Right atrium auricular region (tissue), 2 donors: ENCODE measurements around the gene ANP32B. TPM values are rescaled to one million over a fixed set of nuclear protein-coding genes. Genes with fewer than 3 reads are reported as not detected.
A peak's percentile ranks its signal among the peaks of the same experiment; 100 is the strongest.

Experiments used
- DNase-seq: peaks from one replicate; pipeline ENCODE4 v3.0.0-alpha.2; 2019; ENCODE audit warnings: low spot score
- H3K27ac ChIP-seq, 2 donors: fragments of 200-600 bp; sonication (generic); 1 replicate in 1 of 2; 2 replicates in 1 of 2; pipeline ENCODE4 v1.5.1; 2016 to 2019
- H3K27me3 ChIP-seq, 2 donors: fragments of 200-600 bp; sonication (generic); one replicate each; pipeline versions ENCODE4 v1.5.1 to v1.6.0; 2017 to 2019
- H3K36me3 ChIP-seq: fragments of 200-600 bp; sonication (generic); one replicate; pipeline ENCODE4 v1.5.1; 2016
- H3K4me1 ChIP-seq, 2 donors: fragments of 200-600 bp; sonication (generic); one replicate each; pipeline versions ENCODE4 v1.5.1 to v1.6.0; 2017 to 2019
- H3K4me3 ChIP-seq, 2 donors: fragments of 200-600 bp; sonication (generic); 1 replicate in 1 of 2; 2 replicates in 1 of 2; pipeline ENCODE4 v1.5.1; 2017 to 2019; ENCODE audit warnings: mild to moderate bottlenecking in 1 of 2, moderate library complexity in 1 of 2
- H3K9me3 ChIP-seq, 2 donors: fragments of 200-600 bp; sonication (generic); one replicate each; pipeline ENCODE4 v1.5.1; 2019
- total RNA-seq, 2 donors: library from RNA; depleted of rRNA; stranded (reverse); fragments of >200 nt; gene quantifications; one replicate each; pipeline ENCODE4 v1.1.0, GENCODE V29; 2016
- TF ChIP-seq, protein P1 (sequence below), 2 donors: fragments of 200-600 bp; sonication (generic); IDR thresholded peaks; one replicate each; pipeline ENCODE4 v1.5.1; 2019; ENCODE audit warnings: antibody characterized with exemption in 2 of 2

Gene ANP32B
- total RNA-seq, 2 donors from 2014 or later, result 19.5 to 26.8 TPM

DNA sequence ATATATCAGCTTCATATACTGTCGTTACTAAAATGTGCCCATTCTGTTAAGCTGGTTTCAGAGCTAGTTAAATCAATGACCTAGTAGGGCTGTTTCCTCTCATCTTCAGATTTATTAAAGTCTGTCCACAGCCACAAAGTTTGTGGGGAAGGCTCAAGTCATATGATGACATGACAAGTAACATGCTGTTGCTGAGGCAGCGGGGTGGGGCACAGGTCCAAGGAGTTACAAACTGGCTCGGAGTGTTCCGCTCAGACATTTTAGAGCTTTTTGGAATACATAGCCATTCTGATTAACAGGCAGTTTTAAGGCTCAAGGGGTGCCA lies 2.7 kb upstream of the ANP32B start:
- H3K4me3 ChIP-seq, result no peak overlapping the region
- no peaks in the 10 kb centered on the region for H3K9me3 ChIP-seq
- TF ChIP-seq, protein P1, sequence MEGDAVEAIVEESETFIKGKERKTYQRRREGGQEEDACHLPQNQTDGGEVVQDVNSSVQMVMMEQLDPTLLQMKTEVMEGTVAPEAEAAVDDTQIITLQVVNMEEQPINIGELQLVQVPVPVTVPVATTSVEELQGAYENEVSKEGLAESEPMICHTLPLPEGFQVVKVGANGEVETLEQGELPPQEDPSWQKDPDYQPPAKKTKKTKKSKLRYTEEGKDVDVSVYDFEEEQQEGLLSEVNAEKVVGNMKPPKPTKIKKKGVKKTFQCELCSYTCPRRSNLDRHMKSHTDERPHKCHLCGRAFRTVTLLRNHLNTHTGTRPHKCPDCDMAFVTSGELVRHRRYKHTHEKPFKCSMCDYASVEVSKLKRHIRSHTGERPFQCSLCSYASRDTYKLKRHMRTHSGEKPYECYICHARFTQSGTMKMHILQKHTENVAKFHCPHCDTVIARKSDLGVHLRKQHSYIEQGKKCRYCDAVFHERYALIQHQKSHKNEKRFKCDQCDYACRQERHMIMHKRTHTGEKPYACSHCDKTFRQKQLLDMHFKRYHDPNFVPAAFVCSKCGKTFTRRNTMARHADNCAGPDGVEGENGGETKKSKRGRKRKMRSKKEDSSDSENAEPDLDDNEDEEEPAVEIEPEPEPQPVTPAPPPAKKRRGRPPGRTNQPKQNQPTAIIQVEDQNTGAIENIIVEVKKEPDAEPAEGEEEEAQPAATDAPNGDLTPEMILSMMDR (IDR thresholded peaks at IDR 0.05), result no peak
- DNase-seq, result peak; percentile 80
- H3K4me1 ChIP-seq, result peaks cover 0 to 35% of the 10 kb centered on the region in 2 donors
- no peaks in the 10 kb centered on the region for H3K36me3 ChIP-seq
- peak overlapping the region; percentile 73 to 78 for H3K27ac ChIP-seq
- H3K27me3 ChIP-seq, result no peaks in the 10 kb centered on the region

DNA sequence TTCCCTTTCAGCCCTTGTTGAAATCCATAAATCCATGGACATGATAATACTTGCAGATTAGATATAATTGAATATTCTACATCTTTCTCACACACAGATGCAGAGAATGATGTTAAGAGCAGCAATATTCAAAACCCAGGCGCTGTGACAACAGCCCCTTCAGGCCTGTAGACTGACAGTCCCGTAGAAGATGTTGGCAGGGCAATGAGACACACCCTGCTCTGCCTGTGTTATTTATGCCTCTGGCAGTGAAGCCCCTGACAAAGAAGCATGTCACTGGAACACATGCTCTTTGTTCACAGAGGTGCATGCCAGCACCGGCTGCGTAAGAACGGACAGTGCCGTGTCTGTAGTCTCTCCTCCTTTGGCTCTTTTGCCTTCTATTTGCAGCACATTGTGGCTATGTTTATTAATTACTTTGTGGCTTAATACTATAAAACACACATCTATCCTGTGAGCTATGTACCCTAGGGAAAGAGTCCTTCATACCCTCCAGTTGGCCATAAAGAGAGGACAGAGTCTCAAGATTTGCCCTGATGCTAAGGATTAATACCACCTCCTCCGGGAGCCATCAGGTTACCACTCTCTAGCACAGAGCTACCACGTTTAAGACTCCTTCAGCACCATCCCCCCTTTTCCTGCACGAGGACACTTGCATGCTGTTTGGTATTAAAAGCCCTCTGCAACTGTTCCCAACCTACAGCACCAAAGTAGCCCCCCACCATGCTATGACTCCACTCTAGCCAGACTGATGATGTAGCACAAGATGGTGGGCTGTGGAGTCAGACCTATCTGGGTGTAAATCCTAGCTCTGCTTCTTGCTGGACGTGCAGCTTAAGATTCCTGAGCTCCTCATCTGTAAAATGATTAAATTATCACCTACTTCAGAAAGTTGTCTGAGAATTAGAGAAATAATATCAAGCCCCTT lies 2.0 kb upstream of the ANP32B start:
- H3K4me3 ChIP-seq, result no peak overlapping the region
- H3K27ac ChIP-seq, result peak overlapping the region; percentile 73 to 78

DNA sequence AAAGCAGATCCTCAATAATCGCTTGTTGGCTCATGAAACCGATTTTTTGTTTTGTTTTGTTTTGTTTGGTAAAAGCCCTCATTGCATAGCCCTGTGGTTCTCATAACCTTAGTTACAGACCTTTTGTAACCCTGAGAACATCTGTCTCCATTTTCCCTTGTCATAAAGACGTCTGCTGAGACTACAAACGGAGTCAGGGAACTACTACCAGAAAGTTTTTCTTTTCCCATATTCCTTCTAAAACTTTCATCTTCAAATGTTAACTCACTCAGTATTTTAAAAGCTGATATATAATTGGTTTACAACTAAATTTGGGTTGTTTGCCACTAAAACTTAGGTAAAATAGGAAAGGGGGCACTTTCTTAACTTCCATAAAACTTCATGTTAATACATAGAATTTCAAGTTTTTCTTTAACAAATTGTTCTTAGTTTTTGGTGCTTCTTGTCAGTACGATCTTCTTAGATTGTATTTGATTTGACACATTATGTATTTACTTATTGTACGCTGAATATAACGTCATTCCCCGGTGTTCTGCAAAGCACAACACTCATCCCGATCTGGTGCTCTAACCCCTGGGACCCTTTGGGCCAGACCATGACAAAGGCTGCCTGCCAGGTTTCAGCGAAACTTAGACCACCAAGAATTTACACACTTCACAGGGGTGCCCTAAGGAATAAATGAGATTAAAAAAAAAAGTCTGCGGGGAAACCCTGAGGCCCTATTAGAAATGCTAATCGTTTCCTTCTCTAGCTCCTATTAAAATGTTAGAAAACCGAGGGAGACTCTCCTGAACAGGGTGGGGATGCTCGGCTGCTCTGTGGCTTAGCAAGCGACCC lies 1.1 kb upstream of the ANP32B start:
- DNase-seq, result no peak
- Histone ChIP-seq H3K27ac (peak overlapping the region; percentile 98 to 99), H3K36me3 (no peaks in the 10 kb centered on the region), H3K9me3 (no peaks in the 10 kb centered on the region), H3K27me3 (no peaks in the 10 kb centered on the region), H3K4me3 (peak overlapping the region; percentile 93 to 94), H3K4me1 (peaks cover 0 to 46% of the 10 kb centered on the region in 2 donors)
- TF ChIP-seq, protein P1 (IDR thresholded peaks at IDR 0.05), result no peak

More for the DNA sequence above, 2.0 kb upstream of the ANP32B start:
- peak; percentile 69 for DNase-seq
- H3K4me1 ChIP-seq, result peaks cover 0 to 42% of the 10 kb centered on the region in 2 donors
- no peaks in the 10 kb centered on the region for H3K27me3 ChIP-seq
- TF ChIP-seq, protein P1 (IDR thresholded peaks at IDR 0.05), result no peak
- no peaks in the 10 kb centered on the region for H3K9me3 ChIP-seq
- no peaks in the 10 kb centered on the region for H3K36me3 ChIP-seq

DNA sequence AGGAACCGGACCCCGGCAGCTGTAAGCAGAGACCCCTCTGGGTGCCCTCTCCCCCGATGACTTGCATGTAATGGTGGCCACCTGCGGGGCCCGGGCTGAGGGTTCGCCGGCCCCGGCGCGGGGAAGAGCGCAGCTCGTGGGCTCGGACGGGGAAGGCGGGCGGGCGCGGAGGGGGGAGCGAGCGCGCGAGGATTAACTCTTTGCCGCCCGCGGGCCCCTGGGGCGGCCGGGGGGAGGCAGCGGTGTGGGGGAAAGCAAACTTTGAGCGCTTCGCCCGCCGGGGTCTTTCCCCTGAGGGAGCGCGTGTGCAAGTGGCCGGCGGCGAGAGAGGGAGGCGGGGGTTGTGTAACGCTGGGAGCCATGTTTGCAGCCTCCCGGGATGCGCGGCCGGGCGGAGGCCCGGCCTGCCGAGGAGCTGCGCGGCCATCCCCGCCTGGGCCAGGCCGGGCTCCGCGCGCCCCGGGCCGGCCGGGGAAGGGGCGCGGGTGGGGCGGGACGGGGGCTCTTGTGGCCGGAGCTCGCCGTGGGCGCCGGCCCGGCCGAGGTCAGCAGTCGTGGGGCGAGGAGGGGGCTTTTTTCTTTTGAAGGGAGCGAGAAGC lies 547 bp downstream of the ANP32B start:
- Histone ChIP-seq H3K9me3 (no peaks in the 10 kb centered on the region), H3K4me3 (peak overlapping the region; percentile 93 to 94), H3K27me3 (no peaks in the 10 kb centered on the region), H3K27ac (peak overlapping the region; percentile 98 to 99), H3K36me3 (no peaks in the 10 kb centered on the region), H3K4me1 (peaks cover 0 to 49% of the 10 kb centered on the region in 2 donors)
- DNase-seq, result no peak
- TF ChIP-seq, protein P1 (IDR thresholded peaks at IDR 0.05), result no peak

DNA sequence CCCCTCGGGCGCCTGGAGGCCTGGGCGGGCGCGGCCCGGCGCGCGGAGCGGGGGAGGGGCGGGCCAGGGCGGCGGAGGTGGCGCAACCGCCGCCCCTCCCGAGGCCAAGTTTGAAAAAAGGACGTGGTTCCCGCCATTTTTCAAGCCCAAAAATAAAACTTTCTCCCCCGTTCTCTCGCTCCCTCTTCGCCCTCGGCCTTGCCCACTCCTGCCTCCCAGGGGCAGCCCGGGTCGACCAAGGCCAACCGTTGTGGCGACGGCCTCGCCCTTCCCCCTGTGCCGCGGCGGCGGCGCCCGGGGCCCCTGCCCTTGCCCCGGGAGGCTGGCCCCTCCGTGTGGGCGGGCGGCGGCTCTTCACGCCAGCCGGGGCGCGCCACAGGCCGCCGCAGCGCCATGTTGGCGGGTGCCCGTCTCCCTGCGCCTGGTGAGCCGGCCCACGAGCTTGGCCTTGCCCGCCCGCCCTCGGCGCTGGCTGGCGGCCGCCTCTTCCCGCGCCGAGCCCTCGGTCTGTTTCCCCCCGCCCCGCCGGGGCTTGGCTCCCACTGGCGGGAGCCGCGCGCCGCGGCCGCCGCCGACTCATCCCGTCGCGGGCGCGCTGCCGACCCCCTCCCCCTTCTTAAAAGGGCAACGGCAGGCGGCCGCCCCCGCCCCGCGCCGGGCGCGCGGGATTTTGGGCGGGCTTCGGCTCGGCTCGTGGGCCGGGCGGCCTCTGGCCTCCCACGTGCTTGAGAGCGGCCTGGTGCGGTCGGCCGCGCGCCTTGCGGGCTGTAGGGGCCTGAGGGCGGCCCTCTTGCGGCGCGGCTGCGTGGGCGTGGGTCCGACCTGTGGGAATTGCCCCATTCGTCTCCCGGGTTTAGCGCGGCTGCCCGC lies 1.3 kb downstream of the ANP32B start:
- H3K9me3 ChIP-seq, result no peaks in the 10 kb centered on the region
- no peaks in the 10 kb centered on the region for H3K27me3 ChIP-seq
- peak overlapping the region; percentile 98 to 99 for H3K27ac ChIP-seq
- no peaks in the 10 kb centered on the region for H3K36me3 ChIP-seq
- DNase-seq, result peak; percentile 76
- H3K4me3 ChIP-seq, result peak overlapping the region; percentile 93 to 94
- peaks cover 0 to 56% of the 10 kb centered on the region in 2 donors for H3K4me1 ChIP-seq
- TF ChIP-seq, protein P1 (IDR thresholded peaks at IDR 0.05), result no peak
